Lower leg skin (tissue), 3 donors: ENCODE data around the gene ZNF630.
"Not testable (repeated sequence)": the region's sequence is repeated elsewhere in the genome, so short reads cannot be mapped to it uniquely, and the experiment has no call there.

ENCODE experiments used
- CTCF ChIP-seq, 3 donors: fragments of 450-650 bp; IDR thresholded peaks; one replicate each; pipeline ENCODE4 v1.5.1; 2016; ENCODE audit warnings: antibody characterized with exemption in 3 of 3, mild to moderate bottlenecking in 3 of 3, moderate library complexity in 2 of 3
- POLR2A ChIP-seq, 2 donors: fragments of 450-650 bp; IDR thresholded peaks; one replicate each; pipeline ENCODE4 v1.6.1; 2016 to 2017; ENCODE audit warnings: antibody characterized with exemption in 2 of 2, mild to moderate bottlenecking in 1 of 2, moderate library complexity in 1 of 2

- TF ChIP-seq CTCF, POLR2A (IDR thresholded peaks at IDR 0.05): not testable (repeated sequence)
Observed at GRCh38 chrX:48019892-48020291, 51.5 kb downstream of the ZNF630 start.
